Measurements from ENCODE around the gene TCF12.

- TF ChIP-seq POLR2A (IDR thresholded peaks at IDR 0.05; ENCODE audit: control extremely low read depth in 1 of 2, low read depth in 2 of 2, low read length in 2 of 2) (no peak), CEBPB (IDR thresholded peaks at IDR 0.05; ENCODE audit: low read depth, low read length) (no peak), RFX5 (IDR thresholded peaks at IDR 0.05; ENCODE audit: borderline replicate concordance, low read depth, low read length) (no peak), RAD21 (IDR thresholded peaks at IDR 0.05 in 1 of 2, conservative IDR thresholded peaks at IDR 0.05 in 1 of 2; ENCODE audit: low read depth in 2 of 2, low read length in 2 of 2) (no peak)
Measured at GRCh38 chr15:57298843-57299550, 380.6 kb downstream of the TCF12 start.
